Neural cell (in vitro differentiated cells): ENCODE results near the gene ACTMAP.

Experiments used
- CTCF ChIP-seq: fragments of 450-650 bp; IDR thresholded peaks from 2 replicates; pipeline ENCODE4 v1.5.1; 2014; ENCODE audit warnings: antibody characterized with exemption, mild to moderate bottlenecking, moderate library complexity; ENCODE audit not compliant: poor library complexity, severe bottlenecking
- POLR2AphosphoS5 ChIP-seq: IDR thresholded peaks from 2 replicates; pipeline ENCODE4 v1.6.1; 2012

- TF ChIP-seq CTCF (no peak), POLR2AphosphoS5 (no peak)
These were observed 13.6 kb downstream of the ACTMAP start for GRCh38 chr19:40736661-40737060.
